ENCODE measurements around the gene DEFB131B.
"Not testable (repeated sequence)": the region's sequence is repeated elsewhere in the genome, so short reads cannot be mapped to it uniquely, and the experiment has no call there.

DEFB131B gene

GRCh38 chr11:71889181-71889872 is 11.1 kb downstream of the DEFB131B start:
- peak; percentile 34 for DNase-seq (ENCODE audit: low read depth)

GRCh38 chr11:71895961-71896360 is 17.7 kb downstream of the DEFB131B start:
- H3K4me3 ChIP-seq (ENCODE audit: low read depth, low read length): no peak overlapping the region
- DNase-seq (ENCODE audit: low read depth): no peak
- no peak for TF ChIP-seq CTCF (IDR thresholded peaks at IDR 0.05; ENCODE audit: control insufficient read depth, extremely low read depth, insufficient read depth)

More at GRCh38 chr11:71889181-71889872, 11.1 kb downstream of the DEFB131B start:
- H3K4me3 ChIP-seq (ENCODE audit: low read depth, low read length): not testable (repeated sequence)

- H3K4me3 ChIP-seq (ENCODE audit: low read depth, low read length); DNase-seq (ENCODE audit: low read depth): not testable (repeated sequence)
These were observed 22.9 kb downstream of the DEFB131B start for GRCh38 chr11:71901137-71901536.

DNA sequence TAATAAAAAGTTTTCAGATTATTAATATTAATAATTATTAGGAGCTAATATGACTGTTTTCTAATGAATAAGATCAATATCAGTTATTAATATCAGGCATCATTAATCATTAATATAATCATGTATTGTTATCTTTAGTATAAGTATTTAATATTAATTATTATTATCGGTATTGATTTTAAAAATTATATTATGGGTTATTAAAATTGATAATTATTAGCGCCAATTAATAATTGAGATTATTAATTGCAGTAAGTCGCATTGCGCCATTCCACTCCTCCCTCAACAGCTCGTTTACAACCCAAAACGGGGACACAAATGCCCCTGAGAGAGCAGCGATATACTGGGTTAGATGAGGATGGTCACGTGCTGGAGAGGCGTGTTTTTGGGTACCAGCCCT is 30.0 kb downstream of the DEFB131B start:
- no peak for DNase-seq (ENCODE audit: low read depth)
- no peak overlapping the region for H3K4me3 ChIP-seq (ENCODE audit: low read depth, low read length)
- TF ChIP-seq CTCF (IDR thresholded peaks at IDR 0.05; ENCODE audit: control insufficient read depth, extremely low read depth, insufficient read depth): no peak

GRCh38 chr11:71910775-71911174 is 32.5 kb downstream of the DEFB131B start:
- H3K4me3 ChIP-seq (ENCODE audit: low read depth, low read length); DNase-seq (ENCODE audit: low read depth): not testable (repeated sequence)

GRCh38 chr11:71911321-71911985 is 33.2 kb downstream of the DEFB131B start:
- not testable (repeated sequence) for H3K4me3 ChIP-seq (ENCODE audit: low read depth, low read length); DNase-seq (ENCODE audit: low read depth)

DNA sequence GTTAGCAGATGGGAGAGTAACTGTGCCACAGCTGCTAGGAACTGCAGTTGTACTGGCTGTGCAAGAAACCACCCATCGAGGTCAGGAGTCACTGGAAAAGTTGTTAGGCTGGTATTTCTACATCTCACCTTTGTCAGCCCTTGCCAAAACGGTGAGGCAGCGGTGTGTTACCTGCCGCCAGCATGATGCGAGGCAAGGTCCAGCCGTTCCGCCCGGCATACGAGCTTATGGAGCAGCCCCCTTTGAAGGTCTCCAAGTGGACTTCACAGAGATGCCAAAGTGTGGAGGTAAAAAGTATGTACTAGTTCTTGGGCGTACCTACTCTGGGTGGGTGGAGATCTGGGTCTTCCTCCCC is 33.7 kb downstream of the DEFB131B start:
- not testable (repeated sequence) for DNase-seq (ENCODE audit: low read depth); H3K4me3 ChIP-seq (ENCODE audit: low read depth, low read length)

DNA sequence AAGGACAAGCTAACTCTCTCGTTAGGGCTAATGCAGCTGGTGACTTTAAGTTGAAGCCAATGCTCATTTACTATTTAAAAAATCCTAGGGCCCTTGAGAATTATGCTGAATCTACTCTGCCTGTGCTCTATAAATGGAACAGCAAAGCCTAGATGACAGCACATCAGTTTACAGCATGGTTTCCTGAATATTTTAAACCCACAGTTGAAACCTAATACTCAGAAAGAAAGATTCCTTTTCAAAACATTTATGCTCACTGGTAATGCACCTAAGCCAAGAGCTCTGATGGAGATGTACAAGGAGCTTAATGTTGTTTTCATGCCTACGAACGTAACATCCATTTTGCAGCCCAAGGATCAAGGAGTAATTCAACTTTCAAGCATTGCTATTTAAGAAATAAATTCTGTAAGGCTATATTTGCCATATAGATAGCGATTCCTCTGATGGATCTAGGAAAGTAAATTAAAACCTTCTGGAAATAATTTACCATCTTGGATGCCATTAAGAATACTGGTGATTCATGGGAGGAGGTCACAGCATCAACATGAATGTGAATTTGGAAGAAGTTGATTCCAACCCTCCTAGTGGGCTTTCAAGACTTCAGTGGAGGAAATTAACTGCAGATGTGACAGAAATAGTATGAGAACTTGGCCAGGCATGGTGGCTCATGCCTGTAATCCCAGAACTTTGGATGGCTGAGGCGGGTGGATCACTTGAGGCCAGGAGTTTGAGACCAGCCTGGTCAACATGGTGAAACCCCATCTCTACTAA is 35.7 kb downstream of the DEFB131B start:
- no peak for DNase-seq (ENCODE audit: low read depth)
- no peak overlapping the region for H3K4me3 ChIP-seq (ENCODE audit: low read depth, low read length)
- no peak for TF ChIP-seq CTCF (IDR thresholded peaks at IDR 0.05; ENCODE audit: control insufficient read depth, extremely low read depth, insufficient read depth)

DNA sequence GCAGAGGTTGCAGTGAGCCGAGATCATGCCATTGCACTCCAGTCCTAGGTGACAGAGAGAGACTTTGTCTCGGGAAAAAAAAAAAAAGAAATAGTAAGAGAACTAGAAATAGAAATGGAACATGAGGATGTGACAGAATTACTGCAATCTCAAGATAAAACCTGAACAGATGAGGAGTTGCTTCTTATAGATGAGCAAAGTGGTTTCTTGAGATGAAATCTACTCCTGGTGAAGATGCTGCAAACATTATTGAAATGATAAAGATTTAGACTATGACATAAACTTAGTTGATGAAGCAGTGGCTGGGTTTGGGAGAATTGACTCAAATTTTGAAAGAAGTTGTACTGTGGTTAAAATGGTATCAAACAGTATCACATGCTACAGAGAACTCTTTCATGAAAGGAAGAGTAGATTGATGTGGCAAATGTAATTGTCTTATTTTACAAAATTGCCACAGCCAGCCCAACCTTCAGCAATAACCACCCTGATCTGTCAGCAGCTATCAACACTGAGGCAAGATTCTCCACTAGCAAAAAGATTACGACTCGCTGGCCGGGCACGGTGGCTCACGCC is 36.5 kb downstream of the DEFB131B start:
- TF ChIP-seq CTCF (IDR thresholded peaks at IDR 0.05; ENCODE audit: control insufficient read depth, extremely low read depth, insufficient read depth): no peak
- DNase-seq (ENCODE audit: low read depth): no peak
- no peak overlapping the region for H3K4me3 ChIP-seq (ENCODE audit: low read depth, low read length)

Data from LNCaP clone FGC (cell line).